ENCODE results near the gene KRTAP10-3.

The KRTAP10-3 gene

DNA sequence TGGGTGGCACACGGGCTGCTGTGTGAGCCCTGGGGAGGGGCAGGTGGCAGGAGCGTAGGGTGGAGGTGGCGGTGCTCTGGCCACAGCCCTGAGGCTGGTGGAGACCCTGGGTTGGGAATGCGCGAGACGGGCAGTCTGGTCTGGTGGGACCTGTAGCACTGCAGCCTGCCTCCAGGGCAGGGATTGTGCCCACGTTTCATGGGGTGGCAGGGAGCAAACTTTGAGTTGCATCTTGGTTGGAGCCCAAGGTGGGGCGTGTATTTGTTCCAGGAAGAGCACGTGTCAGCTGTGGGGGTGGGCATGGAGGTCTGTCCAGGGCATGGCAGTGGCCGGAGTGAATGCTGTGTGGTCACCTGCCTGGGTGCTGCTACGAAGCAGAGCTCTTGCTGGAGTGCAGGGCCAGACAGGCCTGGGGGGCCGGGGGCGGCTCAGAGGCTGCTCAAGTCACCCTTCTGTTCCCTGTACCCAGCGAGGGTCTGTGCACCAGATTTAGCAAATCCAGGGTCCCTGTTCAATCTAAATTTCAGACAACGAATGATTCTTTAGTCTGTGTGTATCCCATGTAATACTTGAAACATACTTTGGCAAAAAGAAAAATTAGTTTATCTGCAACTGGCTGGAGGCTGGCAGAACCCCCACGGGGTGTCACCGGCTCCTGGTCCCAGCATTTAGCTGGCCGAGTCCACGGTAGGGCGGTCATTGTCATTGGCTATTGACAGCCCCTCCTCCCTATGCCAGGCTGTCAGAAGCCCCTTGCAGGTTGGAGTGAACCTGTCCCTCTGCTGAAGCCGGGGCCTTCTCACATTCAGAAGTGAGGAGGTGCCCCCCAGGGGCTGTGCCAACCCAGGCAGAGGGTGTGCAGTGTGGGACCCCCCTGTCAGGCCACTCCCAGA lies 45.9 kb downstream of the KRTAP10-3 start:
- TF ChIP-seq, protein P1, sequence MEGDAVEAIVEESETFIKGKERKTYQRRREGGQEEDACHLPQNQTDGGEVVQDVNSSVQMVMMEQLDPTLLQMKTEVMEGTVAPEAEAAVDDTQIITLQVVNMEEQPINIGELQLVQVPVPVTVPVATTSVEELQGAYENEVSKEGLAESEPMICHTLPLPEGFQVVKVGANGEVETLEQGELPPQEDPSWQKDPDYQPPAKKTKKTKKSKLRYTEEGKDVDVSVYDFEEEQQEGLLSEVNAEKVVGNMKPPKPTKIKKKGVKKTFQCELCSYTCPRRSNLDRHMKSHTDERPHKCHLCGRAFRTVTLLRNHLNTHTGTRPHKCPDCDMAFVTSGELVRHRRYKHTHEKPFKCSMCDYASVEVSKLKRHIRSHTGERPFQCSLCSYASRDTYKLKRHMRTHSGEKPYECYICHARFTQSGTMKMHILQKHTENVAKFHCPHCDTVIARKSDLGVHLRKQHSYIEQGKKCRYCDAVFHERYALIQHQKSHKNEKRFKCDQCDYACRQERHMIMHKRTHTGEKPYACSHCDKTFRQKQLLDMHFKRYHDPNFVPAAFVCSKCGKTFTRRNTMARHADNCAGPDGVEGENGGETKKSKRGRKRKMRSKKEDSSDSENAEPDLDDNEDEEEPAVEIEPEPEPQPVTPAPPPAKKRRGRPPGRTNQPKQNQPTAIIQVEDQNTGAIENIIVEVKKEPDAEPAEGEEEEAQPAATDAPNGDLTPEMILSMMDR (IDR thresholded peaks at IDR 0.05; ENCODE audit: control insufficient read depth, insufficient read depth, low read depth, low read length, missing control alignments) = no peak
- DNase-seq (ENCODE audit: low read depth) = no peak
- no peak overlapping the region for H3K4me3 ChIP-seq (ENCODE audit: control insufficient read depth, low read depth, low read length)

DNA sequence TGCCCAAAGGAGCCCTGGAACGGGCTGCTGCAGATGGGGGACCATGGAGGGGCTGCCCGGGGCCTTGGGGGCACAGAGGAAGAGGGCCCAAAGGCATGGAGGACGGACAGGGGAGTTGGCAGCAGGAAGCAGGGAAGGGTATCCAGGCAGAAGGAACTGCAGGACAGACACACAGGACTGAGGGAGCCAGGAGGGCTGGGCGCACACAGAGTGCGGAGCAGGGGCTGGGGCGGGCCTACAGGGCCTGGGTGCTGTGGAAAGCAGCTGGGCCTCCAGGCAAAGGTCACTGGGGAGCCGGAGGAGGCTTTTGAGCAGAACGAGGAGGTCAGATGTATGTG lies 46.7 kb downstream of the KRTAP10-3 start:
- TF ChIP-seq, protein P1 (IDR thresholded peaks at IDR 0.05; ENCODE audit: control insufficient read depth, insufficient read depth, low read depth, low read length, missing control alignments) = no peak
- no peak overlapping the region for H3K4me3 ChIP-seq (ENCODE audit: control insufficient read depth, low read depth, low read length)
- no peak for DNase-seq (ENCODE audit: low read depth)

DNA sequence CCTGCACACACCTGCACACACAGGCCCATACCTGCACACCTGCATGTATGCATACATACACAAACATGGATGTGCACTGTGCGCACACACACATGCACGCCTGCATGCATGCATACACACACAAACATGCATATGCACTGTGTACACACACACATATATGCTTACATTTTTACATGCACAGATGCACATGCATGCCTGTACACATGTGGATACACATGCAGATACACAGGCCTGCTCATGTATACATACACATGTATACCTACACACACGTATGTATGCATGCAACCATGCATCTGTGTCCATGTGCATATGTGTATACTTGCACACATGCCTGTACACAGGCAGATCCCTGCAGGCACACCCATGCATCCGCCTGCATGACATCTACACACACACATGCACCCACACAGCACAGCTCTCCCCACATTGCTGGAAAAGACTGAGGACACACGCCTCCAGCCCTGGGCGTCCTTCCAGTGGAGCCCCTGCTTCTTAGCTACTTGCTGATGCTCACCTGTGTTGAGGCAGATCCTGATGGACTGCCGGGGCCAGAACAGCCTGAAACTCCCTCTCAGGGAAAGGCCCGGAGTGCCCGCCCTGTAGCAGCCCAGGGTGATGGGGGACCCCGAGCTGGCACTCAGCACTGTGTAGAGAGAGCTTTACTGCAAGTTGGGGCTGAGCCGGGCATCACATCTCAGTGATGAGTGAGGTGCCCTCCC lies 47.2 kb downstream of the KRTAP10-3 start:
- no peak for DNase-seq (ENCODE audit: low read depth)
- H3K4me3 ChIP-seq (ENCODE audit: control insufficient read depth, low read depth, low read length) = no peak overlapping the region
- TF ChIP-seq, protein P1 (IDR thresholded peaks at IDR 0.05; ENCODE audit: control insufficient read depth, insufficient read depth, low read depth, low read length, missing control alignments) = no peak

DNA sequence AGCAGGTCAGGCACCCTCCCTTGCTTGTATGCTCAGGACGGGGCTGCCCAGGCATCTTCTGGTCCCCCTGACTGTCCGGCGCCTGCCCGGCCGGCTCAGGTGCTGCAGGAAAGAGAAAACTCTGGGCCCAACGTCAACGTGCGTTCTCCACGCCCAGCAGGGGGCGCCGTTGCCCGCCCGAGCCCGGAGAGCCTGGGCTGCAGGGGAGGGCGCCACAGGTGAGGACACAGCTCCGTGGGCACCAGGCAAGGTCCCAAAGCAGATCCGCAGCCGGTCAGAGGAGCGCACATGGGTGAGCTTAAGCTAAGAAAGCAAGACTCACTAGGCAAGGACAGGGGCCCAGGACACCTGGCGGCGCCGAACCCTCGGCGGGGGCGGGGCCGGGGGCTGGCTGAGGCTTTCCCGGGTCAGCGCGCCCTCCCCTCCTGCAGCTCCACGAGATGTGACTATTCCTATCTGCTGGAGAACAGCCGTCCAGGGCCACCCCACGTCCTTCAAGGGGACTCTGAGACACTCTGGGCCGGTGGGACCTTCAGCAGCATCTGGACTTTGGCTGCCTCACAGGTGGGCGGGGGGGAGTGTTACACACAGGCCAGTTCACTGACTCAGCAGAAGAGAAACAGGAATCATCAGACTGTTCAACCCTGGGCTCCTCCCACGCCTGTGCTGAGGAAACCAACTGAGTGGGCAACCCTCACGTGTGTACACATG lies 47.9 kb downstream of the KRTAP10-3 start:
- H3K4me3 ChIP-seq (ENCODE audit: control insufficient read depth, low read depth, low read length) = no peak overlapping the region
- no peak for DNase-seq (ENCODE audit: low read depth)
- TF ChIP-seq, protein P1 (IDR thresholded peaks at IDR 0.05; ENCODE audit: control insufficient read depth, insufficient read depth, low read depth, low read length, missing control alignments) = peak; percentile 82

- TF ChIP-seq, protein P1 (IDR thresholded peaks at IDR 0.05; ENCODE audit: control insufficient read depth, insufficient read depth, low read depth, low read length, missing control alignments) = no peak
- no peak for DNase-seq (ENCODE audit: low read depth)
- H3K4me3 ChIP-seq (ENCODE audit: control insufficient read depth, low read depth, low read length) = no peak overlapping the region
These were observed 48.5 kb downstream of the KRTAP10-3 start for GRCh38 chr21:44510109-44510507.

GRCh38 chr21:44509539-44509938 lies 49.1 kb downstream of the KRTAP10-3 start:
- H3K4me3 ChIP-seq (ENCODE audit: control insufficient read depth, low read depth, low read length) = no peak overlapping the region
- DNase-seq (ENCODE audit: low read depth) = no peak
- TF ChIP-seq, protein P1 (IDR thresholded peaks at IDR 0.05; ENCODE audit: control insufficient read depth, insufficient read depth, low read depth, low read length, missing control alignments) = peak; percentile 38

Data from AG09309 (cell line).